ENCODE results near the gene HILPDA. TPM values are rescaled to one million over a fixed set of nuclear protein-coding genes. Genes with fewer than 3 reads are reported as not detected.
"Not testable (repeated sequence)": the region's sequence is repeated elsewhere in the genome, so short reads cannot be mapped to it uniquely, and the experiment has no call there.

The HILPDA gene
- polyA plus RNA-seq, 3 donors, result 17.7 to 18.6 (median 17.8) TPM

DNA sequence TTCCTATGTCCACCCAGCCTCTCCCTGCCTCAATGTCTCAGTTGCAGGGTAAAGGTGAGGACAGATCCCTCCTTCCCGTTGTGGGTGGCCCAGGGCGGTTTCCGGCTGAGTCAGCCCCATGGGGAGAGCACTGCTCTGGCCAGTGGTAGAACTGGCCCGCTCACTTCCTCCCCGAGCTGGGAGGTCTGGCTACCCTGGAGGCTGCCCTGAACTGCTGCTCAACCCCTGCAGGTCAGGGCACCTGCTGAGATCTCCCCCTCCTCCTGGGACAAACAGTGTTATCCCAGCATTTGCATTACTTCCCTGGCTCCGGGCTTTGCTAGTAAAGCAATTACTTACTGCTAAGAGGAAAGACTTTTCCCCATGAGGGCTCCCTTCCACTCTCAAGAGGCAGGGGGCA is 24.5 kb upstream of the HILPDA start:
- no peak for DNase-seq (ENCODE audit: low read depth in 3 of 3, low spot score in 2 of 3)

DNA sequence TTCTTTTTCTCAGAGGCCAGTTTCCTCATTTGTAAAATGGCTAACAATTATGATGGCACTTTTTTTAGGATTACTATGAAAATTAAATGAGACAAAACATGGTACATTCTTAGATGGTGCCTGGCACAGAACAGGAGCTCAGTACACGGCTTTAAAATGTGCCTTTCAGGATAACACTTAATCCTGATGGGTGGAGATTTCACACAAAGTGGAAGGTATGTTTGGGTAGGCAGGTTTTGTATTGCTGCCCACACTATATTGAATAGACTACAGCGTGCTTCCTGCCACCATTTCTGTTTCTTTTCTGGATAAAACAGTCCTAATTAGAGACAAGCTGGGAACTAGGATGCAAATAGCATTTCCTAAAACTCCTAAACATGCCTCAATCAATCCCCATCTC is 23.9 kb upstream of the HILPDA start:
- no peak for DNase-seq (ENCODE audit: low read depth in 3 of 3, low spot score in 2 of 3)

DNA sequence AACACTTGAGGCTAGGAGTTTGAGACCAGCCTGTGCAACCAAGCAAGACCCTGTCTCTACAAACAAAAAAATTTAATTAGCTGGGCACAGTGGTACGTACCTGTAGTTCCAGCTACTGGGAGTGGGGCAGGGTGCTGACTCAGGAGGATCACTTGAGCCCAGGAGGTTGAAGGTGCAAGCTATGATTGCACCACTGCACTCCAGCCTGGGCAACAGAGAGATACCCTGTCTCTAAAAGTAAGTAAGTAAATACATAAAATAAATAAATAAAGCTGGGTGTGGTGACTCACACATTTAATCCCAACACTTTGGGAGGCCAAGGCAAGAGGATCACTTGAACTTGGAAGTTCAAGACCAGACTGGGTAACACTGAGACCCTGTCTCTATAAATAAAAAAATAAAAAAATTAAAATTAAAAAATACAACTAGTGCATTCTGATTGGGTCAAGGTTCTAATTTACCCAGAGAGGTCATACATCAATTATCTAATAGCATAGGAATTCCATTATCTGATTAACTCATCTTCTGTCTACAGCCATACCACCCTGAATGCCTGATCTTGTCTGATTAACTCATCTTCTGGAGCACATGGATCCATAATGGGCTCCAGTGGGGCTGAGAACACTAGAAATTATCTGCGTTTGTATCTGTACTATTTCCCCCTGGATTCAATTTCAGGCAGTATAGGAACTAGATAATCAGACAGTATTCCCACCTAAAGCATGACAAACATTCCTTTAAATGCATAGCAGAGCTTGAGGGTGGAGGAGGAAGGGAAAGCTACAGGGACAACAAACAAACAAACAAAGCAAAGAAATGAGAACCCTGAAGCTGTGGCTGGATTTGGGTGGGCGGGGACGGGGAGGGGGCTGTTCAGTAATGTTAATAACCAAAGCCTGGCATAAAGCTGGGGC is 21.0 kb upstream of the HILPDA start:
- DNase-seq (ENCODE audit: low read depth in 3 of 3, low spot score in 2 of 3), result no peak

DNA sequence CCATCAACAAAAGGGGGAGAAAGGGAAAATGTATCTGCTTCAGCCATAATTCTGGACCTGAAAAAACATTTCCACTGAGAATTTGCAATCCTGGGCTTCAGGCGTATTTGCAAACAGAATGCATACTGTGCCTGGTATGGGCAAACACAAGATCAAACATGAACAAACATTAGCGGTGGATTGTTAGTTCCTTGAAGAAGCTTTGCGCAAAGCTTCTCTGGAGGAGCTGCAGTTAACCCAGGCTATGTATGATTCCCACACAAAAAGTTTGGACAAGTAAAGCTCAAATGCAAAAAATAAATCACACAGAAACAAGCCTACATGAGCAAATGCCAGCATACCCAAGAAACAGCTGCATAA is 20.4 kb upstream of the HILPDA start:
- no peak for DNase-seq (ENCODE audit: low read depth in 3 of 3, low spot score in 2 of 3)

DNA sequence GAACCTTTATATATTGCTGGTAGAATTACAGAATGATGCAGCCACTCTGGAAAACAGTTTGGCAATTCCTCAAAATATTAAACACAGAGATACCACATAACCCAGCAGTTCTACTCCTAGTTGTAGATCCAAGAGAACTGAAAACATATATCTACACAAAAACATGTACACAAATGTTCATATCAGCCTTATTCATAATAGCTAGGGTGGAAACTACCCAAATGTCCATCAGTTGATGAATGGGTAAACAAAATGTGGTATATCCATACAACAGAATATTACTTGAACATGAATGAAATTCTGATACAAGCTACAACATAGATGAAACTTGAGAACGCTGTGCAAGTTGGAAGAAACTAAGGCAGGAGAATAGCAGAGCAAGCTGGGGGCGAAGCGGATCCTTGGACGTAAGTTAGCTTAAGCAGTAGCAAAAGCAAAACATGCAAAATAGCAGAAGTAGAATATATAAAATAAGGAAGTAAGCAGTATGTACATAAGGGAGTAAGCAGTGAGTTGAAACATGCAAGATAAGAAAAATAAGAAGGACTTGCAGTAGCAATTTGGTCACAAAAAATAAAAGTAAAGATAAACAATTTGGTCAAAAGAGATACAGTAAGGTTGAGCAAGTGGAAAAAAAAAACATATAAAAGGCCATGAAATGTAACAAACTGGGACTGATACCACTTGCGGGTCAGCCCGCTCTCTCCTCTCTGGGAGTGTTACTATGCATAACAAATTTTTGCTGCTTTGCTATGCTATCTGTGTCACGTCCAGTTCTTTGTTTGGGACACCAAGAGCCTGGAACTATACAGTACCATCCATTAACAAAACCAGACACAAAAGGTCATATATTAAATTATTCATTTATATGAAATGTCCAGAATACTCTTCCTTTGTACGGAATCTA is 18.0 kb upstream of the HILPDA start:
- DNase-seq (ENCODE audit: low read depth in 3 of 3, low spot score in 2 of 3), result no peak

DNA sequence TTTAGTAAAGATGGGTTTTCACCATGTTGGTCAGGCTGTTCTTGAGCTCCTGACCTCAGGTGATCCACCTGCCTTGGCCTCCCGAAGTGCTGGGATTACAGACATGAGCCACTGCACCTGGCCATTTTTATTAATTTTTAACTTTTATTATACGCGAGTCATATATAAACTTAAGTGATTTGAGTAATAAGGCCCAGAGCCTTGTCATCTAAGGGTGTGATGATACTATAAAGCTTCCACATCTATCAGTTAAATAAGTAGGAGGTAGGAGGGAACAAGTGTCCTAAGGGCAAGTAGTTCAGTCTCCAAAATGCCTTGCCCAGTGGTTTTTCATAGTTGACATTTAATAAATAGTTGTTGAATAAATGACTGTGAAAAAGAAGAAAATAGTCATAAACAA is 13.3 kb upstream of the HILPDA start:
- no peak for DNase-seq (ENCODE audit: low read depth in 3 of 3, low spot score in 2 of 3)

DNA sequence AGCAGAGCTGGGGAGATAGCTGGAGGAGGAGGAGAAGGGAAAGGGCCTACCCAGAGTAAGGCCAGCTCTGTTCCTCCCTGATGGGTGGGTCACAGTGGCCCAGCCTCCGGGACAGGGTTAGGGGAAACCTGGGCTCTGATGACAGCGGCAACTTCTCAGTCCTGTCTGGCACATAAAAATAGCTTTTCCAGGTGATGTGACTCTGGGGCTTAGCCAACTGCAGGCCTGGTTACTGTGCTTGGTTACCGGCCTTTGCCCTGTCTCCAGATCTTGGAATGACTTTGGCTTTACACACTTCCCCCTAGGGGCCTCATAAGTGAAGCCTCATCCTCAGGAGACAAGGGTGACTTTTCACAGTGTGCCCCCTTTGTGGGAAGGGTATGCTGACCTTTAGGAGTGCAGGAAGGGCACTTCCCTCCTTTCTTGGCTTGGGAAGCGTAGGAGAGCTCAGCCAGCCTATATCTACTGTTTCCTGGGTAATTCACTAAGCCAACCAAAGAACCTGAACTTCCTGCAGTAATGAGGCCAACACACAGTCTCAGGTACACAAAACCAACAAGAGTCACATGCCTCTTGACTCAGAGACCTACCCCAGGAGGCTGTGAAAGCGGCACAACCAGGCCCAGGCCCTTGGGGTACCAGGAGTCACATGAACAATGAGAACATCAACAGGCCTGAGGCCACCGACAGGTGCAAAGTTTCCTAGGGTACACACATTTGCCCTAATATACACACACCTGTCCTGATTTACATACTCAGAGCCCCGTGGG is 11.7 kb upstream of the HILPDA start:
- DNase-seq (ENCODE audit: low read depth in 3 of 3, low spot score in 2 of 3), result no peak

DNA sequence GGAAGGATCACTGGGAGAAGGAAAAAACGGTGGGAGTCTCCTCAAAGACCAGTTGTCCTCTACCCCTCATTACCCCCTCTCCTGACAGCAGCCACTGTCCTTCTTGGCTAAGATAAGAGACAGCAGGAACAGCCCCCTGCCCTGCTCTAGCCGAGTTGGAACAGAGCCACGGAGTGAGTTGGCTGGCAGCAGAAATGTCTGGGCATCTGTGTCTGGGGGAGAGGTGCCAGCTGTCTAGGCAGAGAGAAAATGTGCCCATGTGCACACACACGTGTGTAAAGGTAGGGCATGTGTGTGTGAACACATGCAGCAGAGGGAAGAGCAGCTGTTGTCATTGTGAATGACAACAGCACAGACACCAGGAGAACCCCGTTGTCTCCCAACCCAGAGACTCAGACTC is 9.4 kb upstream of the HILPDA start:
- DNase-seq (ENCODE audit: low read depth in 3 of 3, low spot score in 2 of 3), result no peak

DNA sequence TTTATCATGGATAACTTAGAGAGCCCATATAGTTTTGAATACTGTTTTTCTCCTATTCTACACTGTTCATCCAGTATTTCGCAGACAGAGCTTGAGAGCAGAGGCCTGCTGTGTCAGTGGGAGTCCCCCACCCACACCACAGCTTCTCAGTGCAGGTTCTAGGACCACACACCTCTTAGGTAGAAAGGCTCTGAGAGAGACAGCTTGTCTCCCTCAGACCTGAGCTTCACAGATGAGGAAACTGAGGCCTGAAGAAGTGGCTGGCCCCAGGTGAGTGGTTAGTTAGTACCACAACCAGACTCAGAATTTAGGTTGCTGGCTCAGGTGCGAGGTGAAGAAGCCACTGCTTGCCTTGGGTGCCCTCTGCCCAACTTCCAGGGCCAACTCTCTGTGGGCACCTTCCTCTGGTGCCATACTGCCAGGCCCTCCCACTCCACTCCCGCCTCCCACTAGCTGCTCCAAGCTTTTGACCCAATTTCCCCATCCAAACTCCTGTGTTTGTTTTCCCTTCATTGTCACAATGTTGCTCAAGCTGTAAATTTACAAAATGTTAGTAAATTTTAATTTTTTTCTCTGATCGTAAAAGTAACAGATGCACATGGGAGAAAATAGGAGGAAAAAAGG is 7.6 kb upstream of the HILPDA start:
- DNase-seq (ENCODE audit: low read depth in 3 of 3, low spot score in 2 of 3), result no peak

DNA sequence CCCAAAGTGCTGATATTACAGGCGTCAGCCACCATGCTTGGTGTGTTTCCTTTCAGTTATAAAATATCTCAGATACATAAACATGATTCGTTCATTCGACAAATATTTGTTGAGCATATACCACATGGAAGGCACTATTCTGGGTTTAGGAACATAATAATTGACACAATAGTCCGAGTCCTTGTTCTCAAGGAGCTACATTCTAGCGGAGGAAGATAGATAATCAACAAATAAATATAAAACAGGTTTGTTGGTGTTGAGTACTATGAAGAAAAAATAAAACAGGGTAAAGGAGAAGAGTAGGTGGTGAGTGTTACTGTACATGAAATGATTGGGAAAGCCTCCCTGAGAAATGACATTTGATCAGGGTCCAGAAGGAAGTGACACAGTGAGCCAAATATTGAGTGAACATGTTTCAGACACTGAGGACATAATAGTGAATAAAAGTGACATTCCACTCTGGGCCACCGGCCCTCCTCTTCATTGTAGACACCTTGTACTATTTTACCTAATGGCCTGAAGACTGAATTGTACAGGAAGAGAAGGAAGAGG is 6.9 kb upstream of the HILPDA start:
- no peak for DNase-seq (ENCODE audit: low read depth in 3 of 3, low spot score in 2 of 3)

DNA sequence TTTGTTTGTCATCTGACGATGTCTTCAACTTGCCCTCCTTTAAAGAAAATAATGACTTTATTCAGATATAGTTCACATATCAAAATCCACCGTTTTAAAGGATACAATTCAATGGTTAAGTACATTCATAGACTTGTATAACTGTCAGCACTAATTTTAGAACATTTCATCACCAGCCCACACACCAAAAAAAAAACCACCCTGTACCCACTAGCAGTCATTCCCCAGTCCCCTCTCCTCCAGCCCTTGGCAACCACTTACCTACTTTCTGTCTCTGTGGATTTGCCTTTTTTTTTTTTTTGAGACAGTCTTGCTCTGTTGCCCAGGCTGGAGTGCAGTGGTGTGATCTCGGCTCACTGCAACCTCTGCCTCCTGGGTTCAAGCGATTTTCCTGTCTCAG is 5.3 kb upstream of the HILPDA start:
- DNase-seq (ENCODE audit: low read depth in 3 of 3, low spot score in 2 of 3), result no peak

DNA sequence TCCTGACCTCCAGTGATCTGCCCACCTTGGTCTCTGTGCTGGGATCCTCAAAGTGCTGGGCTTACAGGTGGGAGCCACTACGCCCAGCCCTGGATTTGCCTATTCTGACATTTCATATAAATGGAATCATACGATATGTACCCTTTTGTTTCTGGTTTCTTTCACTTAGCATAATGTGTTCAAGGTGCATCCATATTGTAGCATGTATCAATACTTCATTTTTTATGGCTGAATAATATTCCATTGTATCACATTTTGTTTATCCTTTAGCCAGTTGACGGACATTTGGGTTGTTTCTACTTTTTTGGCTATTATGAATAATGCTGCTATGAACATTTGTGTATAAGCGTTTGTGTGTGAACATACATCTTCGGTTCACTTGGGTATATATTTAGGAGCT is 4.8 kb upstream of the HILPDA start:
- DNase-seq (ENCODE audit: low read depth in 3 of 3, low spot score in 2 of 3), result no peak

DNA sequence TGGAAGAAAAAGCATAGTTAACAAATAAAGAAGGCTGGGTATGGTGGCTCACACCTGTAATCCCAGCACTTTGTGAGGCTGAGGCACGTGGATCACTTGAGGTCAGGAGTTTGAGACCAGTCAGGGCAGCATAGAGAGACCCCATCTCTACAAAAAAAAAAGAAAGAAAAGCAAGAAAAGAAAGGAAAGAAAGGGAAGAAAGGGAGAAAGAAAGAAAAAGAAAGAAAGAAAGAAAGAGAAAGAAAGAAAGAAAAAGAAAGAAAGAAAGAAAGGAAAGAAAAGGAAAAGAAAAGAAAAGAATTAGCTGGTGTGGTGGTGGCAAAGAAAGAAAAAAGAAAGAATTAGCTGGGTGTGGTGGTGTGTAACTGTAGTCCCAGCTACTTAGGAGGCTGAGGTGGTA is 3.1 kb upstream of the HILPDA start:
- no peak for DNase-seq (ENCODE audit: low read depth in 3 of 3, low spot score in 2 of 3)

DNA sequence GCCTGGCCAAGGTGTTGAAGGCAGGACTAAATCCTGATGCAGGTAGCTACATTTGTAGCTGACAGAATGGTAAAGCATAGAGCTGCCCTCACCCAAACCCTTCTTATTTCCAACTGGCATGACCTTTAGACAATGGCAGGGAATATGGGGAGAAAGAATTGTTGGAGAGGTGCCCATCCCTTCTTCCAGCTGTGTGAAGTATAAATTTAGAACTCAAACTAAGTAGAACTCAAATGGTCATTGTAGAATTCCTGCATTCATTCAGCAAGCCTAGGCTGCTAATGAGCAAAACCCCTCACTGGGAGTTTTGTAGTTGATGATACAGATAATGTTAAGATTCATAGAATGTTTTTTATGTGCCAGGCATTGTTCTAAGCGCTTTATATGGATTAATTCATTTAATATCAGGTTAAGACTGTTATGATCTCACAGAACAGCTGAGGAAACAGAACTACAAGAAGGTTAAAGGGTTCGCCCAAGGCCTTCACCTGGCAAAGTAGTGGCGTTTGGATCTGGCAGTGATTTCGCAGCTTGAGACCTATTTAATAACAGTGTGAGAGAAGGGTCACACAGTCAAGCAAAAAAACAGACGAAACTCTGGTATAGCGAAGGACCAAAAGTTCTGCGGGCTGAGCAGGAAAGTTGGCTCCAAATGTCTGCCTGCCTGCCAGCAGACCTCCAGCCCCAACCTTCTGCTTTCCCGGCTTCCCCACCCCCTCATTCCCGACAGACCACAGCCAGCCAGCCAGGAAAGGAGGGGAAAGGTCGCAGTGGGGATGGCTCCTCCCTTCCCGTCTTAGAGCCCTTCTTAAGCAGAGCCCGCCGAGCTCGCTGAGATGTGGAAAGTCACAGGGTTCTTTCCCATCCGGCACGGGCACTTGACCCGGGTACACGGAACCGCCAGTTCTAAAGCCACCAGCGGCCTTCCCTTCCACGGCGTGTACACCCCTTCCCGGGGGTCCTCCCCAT is 1.6 kb upstream of the HILPDA start:
- peak in 2 of 3 donors; percentile 70 to 79 for DNase-seq (ENCODE audit: low read depth in 3 of 3, low spot score in 2 of 3)

DNA sequence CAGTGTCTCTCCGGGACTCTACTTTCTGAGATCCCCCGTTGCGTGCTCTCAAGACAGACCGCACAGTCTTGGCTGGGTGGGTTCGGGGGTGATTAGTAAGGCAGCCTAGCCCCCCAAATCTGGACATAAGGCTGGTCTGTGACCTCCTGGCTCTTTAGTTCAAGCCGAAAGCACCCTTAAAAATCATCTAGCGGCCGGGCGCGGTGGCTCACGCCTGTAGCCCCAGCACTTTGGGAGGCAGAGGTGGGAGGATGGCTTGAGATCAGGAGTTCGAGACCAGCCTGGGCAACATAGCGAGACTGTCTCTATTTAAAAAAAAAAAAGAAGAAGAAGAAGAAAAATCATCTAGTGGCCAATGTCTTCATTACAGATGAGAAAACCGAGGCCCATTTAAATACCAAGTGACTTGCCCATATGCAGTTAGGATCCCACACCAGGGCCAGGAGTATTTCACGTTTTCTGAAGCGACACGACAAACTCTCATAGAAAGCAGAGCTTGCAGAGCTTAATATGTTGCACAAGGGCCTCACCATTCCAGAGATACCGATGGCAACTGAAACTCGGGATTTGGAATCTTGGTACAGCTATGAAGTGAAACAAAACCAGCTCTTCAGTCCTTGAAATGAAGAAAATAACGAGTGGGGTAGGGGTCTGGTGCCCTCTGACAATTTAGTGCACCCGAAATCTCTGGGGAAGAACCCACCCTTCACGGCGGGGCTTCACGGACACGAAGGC is 703 bp upstream of the HILPDA start:
- DNase-seq (ENCODE audit: low read depth in 3 of 3, low spot score in 2 of 3), result no peak

DNA sequence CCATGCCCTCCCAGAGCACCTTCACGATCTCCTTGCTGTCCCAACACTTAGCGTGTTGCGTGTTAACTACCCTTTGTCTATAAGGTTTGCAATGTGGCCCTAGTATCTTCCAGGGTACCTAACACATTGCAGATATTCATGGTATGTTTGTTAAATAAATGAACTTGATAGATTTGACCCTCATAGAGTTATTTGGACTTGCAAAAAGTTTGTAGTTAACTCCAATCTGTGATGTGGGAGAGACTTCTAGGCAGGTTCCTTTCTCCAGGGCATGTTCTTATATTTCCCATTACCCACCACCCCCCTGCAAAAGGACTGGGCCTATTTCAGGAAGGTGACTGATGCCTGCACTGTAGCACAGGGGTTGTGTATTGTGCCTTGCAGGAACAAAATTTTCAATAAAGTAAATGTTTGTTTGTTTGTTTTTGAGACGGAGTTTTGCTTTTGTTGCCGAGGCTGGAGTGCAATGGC is 612 bp downstream of the HILPDA start:
- DNase-seq (ENCODE audit: low read depth in 3 of 3, low spot score in 2 of 3), result no peak

DNA sequence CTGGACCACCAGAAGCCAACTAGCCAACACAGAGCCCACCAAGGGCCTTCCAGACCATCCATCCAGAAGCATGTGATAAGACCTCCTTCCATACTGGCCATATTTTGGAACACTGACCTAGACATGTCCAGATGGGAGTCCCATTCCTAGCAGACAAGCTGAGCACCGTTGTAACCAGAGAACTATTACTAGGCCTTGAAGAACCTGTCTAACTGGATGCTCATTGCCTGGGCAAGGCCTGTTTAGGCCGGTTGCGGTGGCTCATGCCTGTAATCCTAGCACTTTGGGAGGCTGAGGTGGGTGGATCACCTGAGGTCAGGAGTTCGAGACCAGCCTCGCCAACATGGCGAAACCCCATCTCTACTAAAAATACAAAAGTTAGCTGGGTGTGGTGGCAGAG is 1.7 kb downstream of the HILPDA start:
- not testable (repeated sequence) for DNase-seq (ENCODE audit: low read depth in 3 of 3, low spot score in 2 of 3)

DNA sequence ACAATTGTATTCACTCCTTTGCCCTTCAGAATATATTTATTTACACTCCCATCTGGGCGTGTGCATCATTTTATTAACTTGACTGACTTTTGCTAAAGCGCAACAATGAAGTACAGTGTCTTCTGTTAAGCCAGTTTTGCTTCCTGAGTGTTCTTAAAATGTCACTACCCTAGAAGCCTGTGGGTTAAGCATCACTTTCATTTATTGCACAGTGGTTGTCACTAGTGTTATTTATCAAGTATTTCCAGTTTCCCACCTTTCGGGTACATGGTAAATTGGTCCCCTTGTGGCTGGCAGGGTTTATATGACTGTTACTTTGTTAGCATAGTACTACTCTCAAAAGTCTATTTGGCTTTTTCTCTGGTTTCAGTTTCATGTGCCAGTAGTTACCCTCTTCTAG is 3.3 kb downstream of the HILPDA start:
- DNase-seq (ENCODE audit: low read depth in 3 of 3, low spot score in 2 of 3), result no peak

Data from right renal cortex interstitium (tissue), 3 donors.